GM08714 (cell line): ENCODE results near the gene CRMP1.

ENCODE experiments used
- H3K4me3 ChIP-seq: fragments of 200-500 bp; sonication (Bioruptor generic); 2 replicates; pipeline ENCODE4 v1.5.1; 2014; ENCODE audit warnings: mild to moderate bottlenecking, low read length, inconsistent platforms
- ZNF274 ChIP-seq: IDR thresholded peaks from 2 replicates; pipeline ENCODE4 v1.6.1; 2012; ENCODE audit warnings: mild to moderate bottlenecking, low read depth, low read length

The CRMP1 gene

GRCh38 chr4:5800496-5800895 is 92.4 kb downstream of the CRMP1 start:
- no peak overlapping the region for H3K4me3 ChIP-seq
- TF ChIP-seq ZNF274 = no peak

- TF ChIP-seq ZNF274 = no peak
- no peak overlapping the region for H3K4me3 ChIP-seq
These were observed 93.5 kb downstream of the CRMP1 start for GRCh38 chr4:5799406-5799805.

GRCh38 chr4:5798946-5799345 is 93.9 kb downstream of the CRMP1 start:
- H3K4me3 ChIP-seq = no peak overlapping the region
- TF ChIP-seq ZNF274 = no peak

GRCh38 chr4:5798462-5798861 is 94.4 kb downstream of the CRMP1 start:
- H3K4me3 ChIP-seq = no peak overlapping the region
- no peak for TF ChIP-seq ZNF274

- no peak overlapping the region for H3K4me3 ChIP-seq
- TF ChIP-seq ZNF274 = no peak
These were observed 95.0 kb downstream of the CRMP1 start for GRCh38 chr4:5797866-5798265.

- no peak overlapping the region for H3K4me3 ChIP-seq
- no peak for TF ChIP-seq ZNF274
These were observed 95.9 kb downstream of the CRMP1 start for GRCh38 chr4:5796976-5797375.

- H3K4me3 ChIP-seq = no peak overlapping the region
- no peak for TF ChIP-seq ZNF274
These were observed 97.3 kb downstream of the CRMP1 start for GRCh38 chr4:5795580-5795979.

GRCh38 chr4:5793514-5793913 is 99.4 kb downstream of the CRMP1 start:
- no peak overlapping the region for H3K4me3 ChIP-seq
- TF ChIP-seq ZNF274 = no peak

- no peak overlapping the region for H3K4me3 ChIP-seq
- no peak for TF ChIP-seq ZNF274
These were observed 101.2 kb downstream of the CRMP1 start for GRCh38 chr4:5791654-5792053.

GRCh38 chr4:5790546-5790857 is 102.4 kb downstream of the CRMP1 start:
- H3K4me3 ChIP-seq = no peak overlapping the region
- TF ChIP-seq ZNF274 = no peak

GRCh38 chr4:5789141-5789540 is 103.7 kb downstream of the CRMP1 start:
- no peak for TF ChIP-seq ZNF274
- no peak overlapping the region for H3K4me3 ChIP-seq

GRCh38 chr4:5788144-5788543 is 104.7 kb downstream of the CRMP1 start:
- no peak overlapping the region for H3K4me3 ChIP-seq
- no peak for TF ChIP-seq ZNF274

- no peak overlapping the region for H3K4me3 ChIP-seq
- TF ChIP-seq ZNF274 = no peak
These were observed 105.6 kb downstream of the CRMP1 start for GRCh38 chr4:5787311-5787710.

GRCh38 chr4:5785806-5786680 is 106.8 kb downstream of the CRMP1 start:
- H3K4me3 ChIP-seq = no peak overlapping the region
- TF ChIP-seq ZNF274 = no peak

GRCh38 chr4:5784960-5785611 is 107.8 kb downstream of the CRMP1 start:
- no peak overlapping the region for H3K4me3 ChIP-seq
- no peak for TF ChIP-seq ZNF274
